Stimulated activated CD4-positive, alpha-beta T cell treated with anti-CD3 and anti-CD28 coated beads, Interleukin-2, amount 100 ng/mL, for 48 hours (primary cell): ENCODE measurements around the gene GPR37.

Experiments used
- DNase-seq, 2 donors: peaks; one replicate each; pipeline ENCODE4 v3.0.0-alpha.2; 2020

Gene GPR37

DNA sequence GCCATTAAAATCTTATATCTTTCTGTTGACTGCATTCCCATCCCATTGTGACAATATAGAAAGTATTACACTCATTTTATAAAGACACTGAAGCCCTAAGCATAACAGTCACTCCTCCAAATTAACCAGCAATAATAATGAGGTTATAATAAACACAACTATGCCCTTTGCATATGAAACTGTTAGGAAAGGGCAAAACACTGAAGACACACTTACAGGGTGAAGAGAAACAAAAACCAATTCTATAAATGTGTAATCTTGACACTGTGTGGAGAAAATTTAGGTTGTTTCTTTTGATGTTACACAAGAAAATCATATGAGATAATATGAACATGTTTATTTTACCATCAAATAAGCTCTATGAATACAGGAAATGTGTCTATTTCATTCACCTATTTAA, 14.0 kb upstream of the GPR37 start:
- DNase-seq: no peak

DNA sequence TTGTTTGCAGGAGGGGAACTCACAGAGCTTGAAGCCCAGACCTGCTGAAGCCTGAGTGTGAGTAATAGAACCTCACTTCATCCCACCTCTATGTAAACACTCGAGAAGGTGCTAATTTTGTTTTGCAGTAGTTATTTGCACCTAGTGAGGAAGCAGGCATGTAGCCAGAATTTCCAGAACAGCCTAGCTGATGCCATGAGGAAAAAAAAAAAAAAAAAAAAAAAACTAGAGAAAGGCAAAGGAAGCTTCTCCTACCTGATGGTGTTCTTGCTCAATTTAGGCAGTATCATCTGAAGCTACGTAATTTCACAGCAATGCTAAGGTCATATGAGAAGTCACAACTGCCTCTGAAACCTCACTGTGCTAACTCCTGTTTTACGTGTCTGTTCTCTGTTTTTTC, 13.6 kb upstream of the GPR37 start:
- no peak for DNase-seq

DNA sequence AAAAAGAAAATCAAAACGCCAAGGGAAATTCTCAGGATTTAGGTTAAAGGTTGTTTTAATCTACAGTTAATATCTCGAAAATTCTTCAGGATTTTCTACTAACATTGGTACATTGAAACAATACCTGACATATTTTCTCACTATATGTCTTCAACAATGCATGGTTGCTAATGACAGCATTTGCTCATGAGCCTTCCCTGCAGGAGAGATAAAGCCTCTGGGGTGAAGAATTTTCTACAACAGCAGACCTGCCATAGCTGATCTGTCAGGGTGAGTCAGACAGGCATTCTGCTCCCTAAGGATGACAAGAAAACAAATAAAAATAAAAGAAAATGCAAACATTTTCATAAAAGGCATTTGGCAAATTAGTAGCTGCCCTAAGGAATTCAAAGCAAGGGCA, 11.7 kb upstream of the GPR37 start:
- no peak for DNase-seq

DNA sequence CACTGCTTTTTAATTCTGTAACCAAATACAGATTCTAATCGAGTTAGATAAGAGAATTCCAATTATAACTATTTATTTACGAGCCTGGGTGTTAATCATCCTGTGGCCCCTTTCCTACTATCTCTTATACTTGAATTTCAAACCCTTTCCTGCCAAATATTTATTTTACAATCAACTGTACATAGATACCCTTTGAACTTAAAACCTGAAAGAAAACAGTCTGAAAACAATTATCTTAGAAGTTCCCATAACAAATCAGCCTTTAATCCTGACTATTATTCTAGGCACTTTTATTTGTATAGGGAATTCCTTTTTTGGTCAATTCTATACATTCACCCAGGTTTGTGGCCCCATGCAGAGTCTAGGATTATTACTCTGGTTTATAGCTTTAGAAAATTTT, 10.6 kb upstream of the GPR37 start:
- no peak for DNase-seq

DNA sequence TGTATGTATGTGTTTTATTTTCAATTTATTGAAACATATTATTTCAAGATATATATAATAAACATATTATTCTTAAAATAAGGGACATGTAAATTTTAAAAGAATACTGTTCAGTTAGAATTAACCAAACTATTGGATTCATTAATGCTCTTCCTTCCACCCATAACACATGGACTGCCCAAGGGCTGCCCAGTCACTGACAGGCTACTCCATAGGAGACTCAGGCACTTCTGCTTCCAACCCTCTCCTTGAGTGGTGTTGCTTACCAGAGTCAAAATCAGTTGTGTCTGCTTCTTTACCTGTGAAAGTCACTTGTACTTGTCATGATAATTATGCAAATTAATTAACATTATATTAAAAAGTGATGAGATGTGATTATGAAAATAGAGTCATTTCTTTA, 9.8 kb upstream of the GPR37 start:
- no peak for DNase-seq

DNA sequence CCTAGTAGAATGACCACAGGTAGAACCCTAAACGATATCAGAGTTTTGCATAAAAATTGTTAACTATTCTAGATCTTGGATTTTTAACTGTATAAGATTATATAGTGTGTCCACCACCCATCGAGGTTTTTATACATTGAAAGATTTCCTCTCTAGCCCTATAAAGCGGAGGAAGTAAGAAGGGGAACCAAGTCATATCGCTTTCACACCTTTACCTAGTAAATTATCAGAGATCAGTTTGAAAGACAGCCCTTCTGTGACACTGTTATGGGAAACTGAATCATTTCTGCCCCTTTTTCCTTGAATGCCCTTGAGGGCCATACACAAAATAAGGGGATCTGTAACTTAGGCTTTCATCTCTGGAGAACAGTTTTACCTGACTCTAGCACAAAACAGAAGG, 8.3 kb upstream of the GPR37 start:
- no peak for DNase-seq

DNA sequence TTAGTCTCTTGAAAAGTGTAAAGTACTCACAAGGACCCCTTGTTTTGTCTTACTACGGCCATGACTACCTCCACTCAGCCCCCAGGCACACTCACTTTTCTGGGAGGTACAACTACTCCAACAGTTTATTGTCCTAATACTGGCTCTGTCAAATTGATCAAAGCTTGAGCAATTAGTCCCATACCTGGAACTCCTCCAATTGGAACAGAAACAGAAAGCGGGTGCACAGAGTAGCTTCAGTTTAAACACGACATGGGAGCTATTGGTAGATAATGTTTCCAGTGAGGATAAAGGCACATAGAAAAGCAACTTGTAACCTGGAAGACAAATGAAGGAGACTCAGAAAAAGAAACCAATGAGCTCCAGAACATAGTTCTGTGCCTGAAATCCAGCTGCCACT, 7.7 kb upstream of the GPR37 start:
- no peak for DNase-seq

DNA sequence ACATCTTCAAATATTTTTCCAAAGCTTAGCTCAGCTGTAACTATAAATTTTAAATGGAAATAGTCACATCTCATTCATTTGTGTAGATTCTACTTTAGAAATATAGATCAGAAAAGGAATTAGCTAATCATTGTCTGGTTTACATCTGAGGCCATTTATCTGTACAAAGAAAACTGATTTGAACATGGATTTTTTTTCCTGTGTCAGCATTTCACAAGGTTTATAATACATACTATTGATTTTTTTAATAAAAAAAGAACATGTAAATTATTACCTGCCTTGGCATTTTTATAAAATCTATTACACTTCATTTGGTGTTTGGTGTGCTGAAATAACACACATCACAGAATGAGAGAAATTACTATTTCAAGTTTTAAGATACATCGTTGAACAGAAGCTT, 3.5 kb upstream of the GPR37 start:
- no peak for DNase-seq

DNA sequence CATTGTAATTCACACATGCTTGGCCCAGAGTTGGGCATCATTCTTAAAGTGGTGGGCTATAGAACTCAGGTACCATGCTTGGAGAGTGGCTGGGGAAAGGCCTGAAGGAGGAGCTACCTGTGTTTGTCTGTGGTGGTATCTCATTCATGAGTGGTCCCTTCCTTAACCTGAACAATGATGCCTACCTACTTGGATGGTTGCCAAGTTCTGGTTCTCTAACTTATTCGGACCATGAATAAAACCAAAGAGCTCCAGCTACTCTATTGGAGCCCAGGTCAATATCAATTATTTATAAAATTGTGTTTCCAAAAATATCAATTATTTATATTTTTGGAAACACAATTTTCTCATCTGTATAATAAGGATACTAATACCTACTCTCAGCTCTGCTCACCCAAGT, 2.9 kb upstream of the GPR37 start:
- no peak for DNase-seq

DNA sequence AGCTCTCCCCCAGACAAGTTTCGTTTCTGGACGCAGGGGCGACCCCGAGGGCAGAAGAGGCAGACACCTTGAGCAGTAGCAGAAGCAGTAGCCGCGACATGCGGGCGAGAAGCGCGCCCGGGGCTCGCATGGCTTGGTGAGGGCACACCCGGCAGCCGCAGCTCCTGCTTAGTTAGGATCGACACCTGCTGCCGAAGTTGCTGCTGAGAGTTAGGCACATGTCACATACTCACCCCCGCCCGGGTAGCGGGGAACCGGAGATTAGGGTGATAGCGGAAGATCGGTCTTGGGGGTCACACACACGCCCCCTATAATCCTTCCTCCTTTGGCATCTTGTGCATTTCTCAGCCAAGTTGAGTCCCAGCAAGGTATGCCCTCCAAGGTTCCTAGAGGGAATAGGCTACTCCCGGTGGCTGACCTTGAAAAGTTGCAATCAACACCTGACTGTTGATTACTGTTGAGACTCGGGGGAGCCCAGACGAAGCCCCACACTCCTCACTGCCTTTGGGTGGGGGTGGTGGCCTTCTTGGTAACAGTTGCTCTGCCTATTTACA, 668 bp downstream of the GPR37 start:
- DNase-seq: peak; percentile 2 to 12

DNA sequence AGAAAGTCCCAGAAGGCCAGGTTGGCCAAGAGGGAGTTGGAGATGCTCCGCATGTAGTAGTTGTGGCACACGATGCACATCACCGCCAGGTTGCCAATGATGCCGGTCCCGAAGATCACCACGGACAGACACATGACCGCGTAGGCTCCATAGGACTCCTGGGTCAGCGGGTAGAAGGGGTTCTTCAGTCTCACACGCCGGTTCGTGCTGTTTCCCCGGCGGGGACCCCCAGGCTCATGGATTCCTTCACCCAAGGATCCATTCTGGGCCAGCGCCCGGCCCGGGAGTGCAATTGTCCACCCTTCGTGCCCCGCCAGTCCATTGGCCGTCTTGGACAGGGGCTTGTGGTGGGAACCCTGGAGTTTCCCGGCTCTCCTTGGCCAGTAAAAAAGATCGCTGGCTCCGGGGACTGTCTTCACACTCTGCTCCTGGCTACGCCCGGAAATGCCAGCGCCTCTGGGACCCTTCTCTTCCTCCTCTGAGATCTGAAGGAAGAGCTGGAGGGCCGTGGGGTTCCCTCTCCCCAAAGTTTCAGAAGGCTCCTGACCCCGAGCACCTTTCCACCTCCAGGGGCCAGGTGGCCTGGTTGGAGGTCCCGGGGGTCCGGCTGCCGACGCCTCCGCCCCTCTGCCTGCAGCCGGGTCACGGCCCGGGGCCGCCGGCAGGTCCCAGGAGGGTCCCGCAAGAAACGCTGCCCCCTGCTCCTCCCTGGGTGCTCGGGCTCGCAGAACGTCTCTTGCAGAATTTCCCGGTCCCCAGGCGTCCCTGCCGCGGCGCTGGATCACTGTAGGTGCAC, 1.3 kb downstream of the GPR37 start:
- DNase-seq: no peak

DNA sequence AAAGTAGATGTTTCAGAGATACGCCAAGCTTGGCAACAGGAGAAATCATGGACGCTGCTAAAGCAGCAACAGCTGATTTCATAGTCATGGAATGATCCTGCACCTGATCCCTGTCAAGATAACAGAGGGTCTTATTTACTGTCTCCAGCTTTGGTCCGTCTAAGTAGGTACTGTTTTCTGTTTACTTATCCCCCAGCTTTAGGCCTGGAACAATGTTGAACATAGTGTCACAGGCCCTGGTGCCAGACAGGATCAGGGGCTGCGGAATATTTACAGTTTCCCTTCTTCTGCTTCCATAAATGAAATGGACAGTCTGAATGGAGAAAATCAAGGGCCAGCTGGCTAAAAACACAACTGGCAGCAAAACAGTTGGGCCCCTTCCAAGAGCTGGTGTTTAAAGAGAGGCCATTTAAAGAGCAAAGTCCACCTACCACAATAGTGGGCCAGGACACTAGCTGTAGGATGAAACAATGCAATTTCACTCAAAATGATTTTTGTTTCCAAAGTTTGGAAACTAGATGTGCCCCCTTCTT, 2.9 kb downstream of the GPR37 start:
- no peak for DNase-seq

DNA sequence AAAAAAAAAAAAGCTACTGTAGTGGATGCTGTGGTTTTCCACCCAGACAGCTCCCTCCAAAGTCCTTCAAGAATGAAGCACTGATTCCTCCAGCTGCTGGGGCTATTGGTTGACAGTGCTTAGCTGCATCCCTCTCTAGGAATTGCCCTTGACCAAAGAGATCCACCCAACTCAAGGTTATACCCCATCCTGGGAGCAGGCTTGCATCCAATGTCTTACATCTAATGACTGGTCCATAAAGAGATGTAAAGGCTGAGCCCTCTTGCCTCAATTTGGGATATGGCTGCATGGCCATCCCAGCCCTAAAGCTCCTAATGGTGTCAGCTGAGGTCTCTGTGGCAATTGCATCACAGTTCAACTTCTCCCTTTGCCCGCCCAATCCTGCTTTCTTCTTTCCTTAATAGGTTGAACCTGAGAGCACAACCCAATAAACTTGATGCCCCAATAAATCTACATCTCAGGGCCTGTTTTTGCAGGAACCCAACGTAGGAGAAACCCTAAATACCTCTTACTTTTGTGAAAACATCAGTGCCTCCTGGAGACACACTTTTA, 4.4 kb downstream of the GPR37 start:
- DNase-seq: no peak

DNA sequence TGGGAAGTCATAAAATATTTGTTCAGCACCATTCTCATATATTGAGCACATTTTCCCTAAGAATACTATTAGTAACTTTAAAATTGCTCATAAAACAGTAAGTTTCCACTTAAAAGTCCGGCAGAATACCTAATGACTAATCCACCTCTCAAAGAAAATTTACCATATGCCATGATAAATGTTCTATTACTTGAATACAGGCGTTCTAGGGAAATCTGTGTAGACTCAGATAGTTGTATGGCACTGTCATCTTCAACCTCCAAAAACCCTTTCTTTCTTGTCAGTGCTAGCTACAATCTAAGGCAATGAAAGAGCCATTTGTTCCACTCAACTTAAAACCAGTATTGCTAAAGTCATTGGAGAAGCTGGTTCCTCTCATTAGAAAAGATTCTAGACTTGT, 7.3 kb downstream of the GPR37 start:
- DNase-seq: no peak

DNA sequence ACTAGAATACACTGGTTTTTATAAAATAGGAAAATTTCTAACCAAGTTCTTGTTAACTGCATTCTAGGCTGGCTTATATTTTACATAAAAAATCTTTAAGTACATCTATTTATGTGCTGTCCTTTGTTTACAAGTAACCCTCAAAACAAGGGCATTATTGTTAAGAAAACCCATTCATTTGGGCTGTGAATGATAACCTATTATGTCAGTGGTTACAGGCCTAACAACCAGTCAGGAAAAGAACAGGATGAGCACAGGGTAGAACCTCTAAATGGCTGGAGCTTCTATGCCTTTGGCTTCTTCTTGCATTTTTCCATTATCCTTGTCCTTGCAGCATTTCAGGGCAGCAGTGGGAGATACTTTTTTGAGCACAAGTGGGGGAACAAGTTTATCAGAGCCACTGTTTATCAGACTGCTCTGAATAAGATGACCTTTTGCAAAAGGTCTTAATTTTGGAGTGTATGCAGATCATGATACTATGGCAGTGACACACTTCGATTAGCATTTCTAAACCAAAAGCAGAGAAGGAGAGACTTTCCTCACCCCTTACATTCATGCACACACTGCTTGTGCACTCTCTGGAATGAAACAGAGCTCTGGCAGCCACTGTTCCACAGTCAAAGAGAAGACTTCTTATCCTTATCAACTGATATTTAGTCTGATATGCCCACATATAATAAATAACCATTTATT, 10.9 kb downstream of the GPR37 start:
- DNase-seq: no peak

DNA sequence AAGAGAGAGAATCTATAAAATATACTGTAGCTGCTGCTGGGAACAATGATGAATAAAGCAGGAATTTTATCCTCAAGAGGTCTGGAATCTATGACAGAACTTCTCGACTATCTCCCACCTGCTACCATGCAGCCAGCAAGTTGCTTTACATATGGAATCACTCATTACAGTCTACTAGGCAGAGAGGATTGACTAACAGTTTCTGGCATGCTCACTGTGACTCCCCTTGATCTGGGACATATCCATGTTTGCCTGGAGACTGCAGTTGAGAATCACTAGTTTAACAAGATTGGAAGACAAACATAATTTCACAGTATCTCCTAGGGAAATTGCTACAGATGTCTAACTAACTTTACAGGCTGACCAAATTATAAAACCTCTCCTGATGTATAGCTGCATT, 13.3 kb downstream of the GPR37 start:
- DNase-seq: no peak

DNA sequence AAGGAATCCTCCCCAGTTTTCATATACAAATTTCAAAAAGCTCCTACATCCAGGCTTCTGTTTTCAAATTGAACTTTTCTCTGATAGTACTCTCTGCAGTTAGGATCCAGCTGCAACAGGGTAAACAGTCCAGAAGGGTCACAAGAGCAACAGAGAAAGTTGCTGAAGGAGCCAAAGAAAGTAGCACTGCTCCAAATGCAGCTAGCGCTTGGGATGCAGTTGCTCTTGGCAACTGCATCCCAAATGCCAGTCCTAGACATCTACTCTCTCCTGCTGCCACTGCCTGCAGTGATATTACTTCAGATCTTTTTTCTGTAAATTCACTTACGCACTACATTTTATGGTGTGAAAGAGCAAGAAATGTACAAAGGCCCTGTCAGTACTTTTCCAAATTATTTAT, 14.6 kb downstream of the GPR37 start:
- DNase-seq: no peak

DNA sequence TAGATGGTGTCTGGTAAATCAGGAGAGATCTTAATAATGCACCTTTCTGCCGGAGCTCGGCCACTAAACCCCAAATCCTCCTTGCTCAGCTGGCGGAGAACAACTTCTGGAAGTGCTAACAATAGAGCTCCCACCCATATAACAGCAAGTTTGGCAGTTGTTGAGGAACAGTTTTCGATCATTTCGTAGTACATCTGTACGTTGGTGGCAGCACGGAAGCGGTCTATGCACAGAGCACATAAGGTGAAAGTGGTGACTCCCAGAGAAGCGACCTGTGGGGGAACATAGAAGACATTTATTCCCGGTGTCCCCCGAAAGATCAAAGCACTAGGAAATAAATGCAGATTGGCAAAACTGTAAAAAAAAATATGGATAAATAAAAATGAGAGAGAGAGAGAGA, 18.5 kb downstream of the GPR37 start:
- DNase-seq: no peak

DNA sequence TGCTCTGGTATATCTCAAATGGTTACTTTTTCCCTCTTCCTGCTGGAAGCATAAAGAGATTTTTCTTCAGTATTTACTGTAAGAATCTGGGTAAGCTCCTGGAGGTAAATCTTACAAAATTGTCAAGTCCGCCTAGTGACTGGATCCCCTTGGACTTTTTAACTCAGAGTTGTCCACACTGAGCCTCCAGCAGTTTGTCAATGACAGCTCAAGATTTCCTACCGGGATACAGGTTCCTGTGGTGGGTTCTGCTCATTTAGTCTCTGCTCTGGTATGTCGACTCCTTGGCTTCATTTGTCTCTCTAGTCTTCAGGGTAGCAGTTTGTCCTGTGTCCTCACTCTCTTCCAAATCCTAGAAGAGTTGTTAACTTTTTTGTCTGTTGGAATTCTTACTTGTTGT, 27.0 kb downstream of the GPR37 start:
- DNase-seq: no peak

DNA sequence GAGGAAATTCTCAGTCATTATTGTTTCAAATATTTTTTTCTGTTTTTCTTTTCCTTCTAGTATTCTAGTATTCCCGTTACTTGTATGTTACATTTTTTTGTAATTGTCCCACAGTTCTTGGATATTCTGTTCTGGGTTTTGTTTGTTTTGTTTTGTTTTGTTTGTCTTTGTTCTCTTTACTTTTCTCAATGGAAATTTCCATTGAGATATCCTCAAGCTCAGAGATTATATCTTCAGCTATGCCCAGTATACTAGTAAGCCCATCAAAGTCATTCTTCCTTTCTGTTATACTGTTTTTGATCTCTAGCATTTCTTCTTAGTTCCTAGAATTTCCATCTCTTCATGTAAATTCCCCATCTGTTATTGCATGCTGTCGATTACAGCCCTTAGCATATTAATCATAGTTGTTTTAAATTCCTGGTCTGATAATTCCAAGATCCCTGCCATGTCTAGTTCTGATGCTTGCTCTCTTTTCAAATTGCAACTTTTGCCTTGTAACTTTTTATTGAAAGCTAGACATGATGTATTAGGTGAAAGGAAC, 27.8 kb downstream of the GPR37 start:
- no peak for DNase-seq

DNA sequence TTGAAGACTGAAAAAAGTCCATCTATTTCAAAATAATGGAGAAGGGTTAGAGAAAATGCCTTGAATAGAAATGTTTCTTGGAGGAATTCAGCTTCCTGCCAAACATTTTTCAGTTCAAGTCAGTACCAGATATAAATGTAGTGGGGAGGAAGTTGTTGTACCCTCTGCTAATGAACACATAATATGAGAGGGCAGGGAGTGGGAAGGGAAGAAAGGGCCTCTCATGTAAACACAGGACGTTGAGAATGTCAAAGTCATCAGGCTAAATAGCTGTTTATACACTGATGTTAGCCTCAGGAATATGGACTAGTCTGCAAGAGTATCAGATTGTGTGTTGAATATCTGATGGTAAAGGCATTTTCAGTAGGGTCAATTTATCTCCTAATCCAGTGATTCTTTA, 37.0 kb downstream of the GPR37 start:
- DNase-seq: no peak

DNA sequence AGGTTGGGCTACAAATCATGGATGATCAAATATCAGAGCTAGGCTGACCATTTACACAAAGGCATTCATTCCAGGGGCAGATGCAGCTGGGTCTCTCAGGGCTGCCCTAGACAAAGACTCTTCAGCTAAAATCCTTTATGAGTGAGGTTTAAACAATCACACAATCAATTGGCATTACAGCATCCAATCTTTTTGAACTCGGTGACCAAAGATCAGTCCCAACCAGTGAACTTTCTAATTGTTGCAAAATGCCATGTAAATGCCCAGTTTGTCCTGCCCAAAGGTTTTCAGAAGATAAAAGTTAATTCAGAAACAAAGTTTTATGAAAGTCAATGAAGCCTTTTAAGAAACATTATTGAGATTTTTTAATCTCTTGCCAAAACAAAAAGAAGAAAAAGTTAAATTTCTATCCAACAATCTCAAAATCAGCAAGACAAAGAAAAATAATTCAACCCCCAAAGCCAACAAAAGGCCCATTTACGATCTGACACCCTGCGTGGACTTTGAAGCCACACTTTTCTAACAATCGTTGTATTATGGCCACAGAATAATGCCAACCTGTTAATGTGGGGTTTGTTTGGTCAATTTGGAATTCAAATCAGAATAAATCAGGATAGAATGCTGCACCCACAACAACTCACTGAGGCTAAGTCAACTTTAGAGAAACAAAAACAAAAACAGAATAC, 40.9 kb downstream of the GPR37 start:
- no peak for DNase-seq

DNA sequence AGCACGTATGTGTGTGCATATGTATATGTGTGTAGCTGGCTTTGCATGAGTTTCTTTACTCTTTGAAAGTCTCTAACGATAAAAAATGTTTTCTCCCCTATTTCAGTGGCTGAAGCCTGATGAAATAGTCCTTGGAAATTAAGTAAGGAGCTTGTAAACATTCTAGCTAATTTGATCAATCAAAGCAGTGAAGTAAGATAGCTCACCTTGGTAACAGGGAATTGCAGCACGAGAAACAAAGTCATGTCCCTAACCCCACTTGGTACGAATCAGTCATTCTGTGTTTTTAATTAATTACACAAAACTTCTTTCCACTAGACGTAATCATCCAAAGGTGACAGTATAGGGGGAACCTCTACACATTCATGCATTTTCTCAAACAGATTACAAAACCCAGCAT, 41.5 kb downstream of the GPR37 start:
- no peak for DNase-seq
